Stimulated activated CD8-positive, alpha-beta memory T cell treated with anti-CD3 and anti-CD28 coated beads, Interleukin-4, amount 100 ng/mL, for 48 hours (primary cell): Measurements from ENCODE around the gene AAGAB.
"Not testable (repeated sequence)": the region's sequence is repeated elsewhere in the genome, so short reads cannot be mapped to it uniquely, and the experiment has no call there.

ENCODE experiments used
- DNase-seq: peaks from one replicate; pipeline ENCODE4 v3.0.0-alpha.2; 2020

Gene AAGAB

DNA sequence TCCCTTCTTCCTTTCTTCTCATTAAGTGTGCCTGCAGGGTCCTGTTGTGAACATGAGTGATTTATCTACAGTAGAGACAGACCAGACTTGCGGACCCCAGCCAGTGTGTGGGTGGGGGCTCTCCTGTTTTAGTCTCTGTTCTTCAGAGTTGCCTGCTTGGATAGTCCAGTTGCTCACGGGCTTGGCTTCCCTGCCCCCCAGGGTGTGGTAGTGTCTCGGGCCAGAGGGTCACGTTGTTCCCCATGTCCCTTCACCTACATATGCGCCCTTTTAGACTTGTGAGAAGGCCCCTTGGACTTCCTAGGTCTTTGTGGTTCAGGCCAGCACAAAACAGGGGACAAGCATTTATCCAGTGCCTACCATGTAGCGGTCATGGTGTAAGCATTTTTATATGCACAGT lies 85.8 kb downstream of the AAGAB start:
- DNase-seq: no peak

DNA sequence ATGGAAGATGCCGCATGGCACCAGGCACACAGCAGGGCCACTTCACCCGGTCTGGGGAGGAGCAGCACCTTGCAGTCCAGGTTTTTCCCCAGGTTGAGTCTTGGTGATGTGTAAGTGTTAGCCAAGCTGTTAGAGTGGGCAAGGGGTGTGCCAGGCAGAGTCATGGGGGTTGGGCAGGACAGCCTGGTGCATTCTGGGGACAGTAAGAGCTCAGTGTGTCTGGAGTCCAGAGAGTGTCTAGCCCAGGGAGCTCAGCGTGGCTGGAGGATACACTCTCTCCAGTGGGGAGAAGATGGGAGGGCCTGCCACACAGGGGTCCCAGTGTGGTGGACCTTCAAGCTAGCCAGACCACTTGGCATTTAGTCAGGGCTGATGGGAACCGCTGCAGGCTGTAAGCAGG lies 87.4 kb downstream of the AAGAB start:
- DNase-seq: no peak

DNA sequence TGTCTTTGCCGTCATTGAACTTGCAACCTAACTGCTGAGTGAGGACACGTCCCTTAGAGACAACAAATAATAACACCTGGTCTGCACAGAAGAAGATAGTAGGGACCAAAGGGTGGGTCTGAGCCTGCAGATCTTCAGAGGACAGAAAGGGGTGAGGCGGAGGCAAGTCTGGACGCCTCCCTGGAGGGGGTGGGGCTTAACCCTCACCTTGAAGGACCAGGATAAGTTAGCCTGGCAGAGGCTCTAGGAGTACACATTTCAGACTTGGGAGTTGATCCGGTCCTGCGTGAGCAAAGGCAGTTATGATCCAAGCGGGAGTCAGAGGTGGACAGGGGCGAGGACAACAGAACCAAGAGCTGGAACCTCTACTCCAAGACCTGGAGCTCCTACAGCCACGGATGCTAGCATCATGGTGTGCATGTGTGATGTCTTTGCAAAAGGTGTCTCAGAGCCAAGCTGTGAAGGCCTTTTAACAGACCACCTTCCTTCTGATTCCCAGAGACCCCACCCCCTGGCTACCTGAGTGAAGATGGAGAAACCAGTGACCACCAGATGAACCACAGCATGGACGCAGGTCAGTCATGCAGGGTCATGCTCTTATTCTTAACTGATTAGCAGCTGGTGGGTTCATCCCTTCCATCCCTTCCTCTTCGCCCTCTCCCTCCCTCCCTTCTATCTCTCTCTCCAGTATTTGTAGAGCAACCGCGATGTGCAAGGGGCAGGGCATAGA lies 88.0 kb downstream of the AAGAB start:
- DNase-seq: no peak

DNA sequence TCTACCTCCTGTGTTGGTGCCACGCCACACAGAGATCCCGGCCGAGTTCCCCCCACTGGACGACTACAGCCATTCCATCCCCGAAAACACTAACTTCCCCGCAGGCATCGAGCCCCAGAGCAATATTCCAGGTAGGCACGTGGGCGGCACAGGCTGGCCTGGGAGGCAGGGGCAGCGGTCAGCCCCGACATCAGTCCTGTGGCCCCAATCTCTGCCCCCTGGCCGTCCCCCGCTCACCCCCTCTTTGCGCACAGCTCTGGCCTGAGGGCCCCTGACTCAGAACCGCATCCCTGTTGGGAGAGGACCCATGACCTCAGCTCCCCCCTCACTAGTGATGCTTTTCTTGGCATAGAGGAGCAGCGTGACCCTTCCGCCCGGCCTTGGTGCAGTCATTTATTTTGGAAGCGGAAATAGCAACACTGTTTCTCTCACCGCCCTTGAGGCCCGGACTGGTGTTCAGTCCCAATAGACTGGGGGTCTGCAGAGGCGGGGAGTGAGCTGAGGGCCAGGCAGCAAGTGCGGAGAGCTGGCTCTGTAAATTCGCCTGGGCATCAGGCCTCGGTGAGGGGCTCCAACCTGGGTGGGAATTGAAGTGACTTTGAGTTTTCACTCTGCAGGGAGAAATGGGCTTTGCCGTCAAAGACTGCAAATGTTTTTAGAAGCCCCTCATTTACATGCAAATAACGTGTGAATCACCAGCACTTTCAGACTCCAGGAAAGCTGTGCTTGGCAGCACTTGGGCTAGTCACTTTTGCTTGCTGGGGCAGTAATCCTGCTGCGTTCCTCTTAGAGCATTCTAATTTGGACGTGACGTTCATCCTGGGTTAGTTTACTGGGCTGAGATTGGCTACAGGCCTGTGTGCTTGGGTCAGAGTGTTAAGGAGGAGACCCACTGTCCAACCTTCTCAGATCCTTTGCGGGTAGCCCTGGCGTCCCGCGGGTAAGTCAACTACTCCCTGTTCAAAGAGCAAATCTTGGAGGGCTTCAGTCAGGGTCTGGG lies 88.9 kb downstream of the AAGAB start:
- DNase-seq: no peak

DNA sequence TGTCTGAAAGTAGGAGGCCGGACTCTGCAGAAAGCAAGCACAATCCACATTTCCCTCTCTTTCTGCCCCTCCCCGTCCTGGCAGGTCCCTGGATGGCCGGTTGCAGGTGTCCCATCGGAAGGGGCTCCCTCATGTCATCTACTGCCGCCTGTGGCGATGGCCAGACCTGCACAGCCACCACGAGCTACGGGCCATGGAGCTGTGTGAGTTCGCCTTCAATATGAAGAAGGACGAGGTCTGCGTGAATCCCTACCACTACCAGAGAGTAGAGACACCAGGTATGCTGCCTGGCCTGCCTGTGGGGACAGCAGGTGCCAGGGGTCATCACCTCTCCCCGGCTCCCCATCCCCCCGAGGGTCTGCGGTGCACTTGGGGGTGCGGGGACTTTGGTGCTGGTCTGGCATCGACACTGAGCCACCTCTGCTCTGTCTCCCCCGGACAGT lies 89.6 kb downstream of the AAGAB start:
- DNase-seq: no peak

DNA sequence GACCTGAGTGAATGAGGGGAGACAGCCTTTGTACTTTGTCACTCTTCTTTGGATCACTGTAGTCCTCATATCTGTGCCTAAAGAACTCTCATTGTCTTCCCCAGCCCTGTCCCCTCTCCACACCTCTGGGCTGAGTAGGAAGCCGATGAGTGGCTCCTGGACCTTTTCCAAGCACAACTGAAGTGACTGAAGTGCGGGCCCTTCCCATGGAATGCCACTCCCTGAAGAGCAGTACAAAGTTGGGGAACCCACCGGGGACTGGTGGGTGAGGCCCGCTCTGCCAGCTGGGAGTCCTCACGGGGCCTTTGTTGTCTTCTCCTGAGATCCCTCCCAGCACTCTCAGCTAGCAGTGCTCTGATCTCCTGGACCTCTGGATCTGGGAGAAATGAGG lies 90.1 kb downstream of the AAGAB start:
- no peak for DNase-seq

DNA sequence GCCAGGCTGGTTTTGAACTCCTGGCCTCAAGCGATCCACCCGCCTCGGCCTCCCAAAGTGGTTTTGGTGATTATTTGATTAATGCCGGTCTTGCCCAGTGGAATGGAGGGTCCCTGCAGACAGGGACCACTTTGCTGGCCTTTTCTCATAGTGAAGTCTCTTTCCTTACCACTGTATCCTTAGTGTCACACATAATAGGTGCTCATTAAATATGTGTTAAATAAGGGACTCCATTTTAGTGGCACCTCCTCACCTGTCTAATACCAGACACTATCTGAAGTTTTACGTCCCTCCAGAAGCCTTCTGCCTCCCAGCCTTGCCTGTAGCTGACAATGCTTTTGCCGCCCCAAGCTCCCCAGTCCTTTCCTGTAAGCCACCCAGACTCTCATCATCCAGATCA lies 91.3 kb downstream of the AAGAB start:
- DNase-seq: no peak

DNA sequence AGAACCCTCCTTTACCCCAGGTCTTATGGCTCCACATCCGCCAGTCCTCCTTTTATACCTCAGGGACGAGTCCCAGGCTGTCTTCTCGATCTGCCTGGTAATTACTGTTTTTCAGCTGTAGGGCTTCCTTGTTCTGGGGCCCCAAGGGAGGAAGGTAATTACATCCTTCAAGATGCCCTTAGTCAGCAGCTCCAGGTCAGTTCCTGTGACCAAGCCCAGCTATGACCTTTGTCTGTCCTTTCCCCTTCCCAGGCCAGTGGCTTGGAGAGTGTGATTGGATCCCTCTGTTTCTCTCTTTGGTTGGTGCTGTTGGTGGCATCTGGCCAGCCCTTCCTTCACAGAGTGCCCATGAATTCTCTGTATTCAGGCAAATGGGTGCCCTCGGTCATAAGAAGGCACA lies 92.6 kb downstream of the AAGAB start:
- no peak for DNase-seq

DNA sequence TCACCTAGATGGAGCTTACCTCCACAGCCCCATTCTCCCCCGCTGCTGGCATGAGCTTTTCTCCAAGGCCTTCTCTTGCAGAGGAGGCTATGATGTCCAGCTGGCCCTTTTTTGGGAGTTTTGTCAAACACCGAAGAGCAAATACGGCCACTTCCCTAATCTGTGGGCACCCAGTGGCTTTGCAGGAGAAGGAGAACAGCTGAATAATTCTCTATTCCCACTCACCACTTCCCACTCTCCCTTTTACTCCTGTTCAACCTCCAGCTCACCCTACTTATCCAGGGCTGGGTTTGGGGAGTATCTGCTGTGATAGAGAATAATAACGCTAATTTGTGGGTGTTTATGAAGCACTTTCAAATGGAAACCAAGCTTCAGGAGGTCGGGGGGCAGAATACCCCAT lies 93.0 kb downstream of the AAGAB start:
- no peak for DNase-seq

DNA sequence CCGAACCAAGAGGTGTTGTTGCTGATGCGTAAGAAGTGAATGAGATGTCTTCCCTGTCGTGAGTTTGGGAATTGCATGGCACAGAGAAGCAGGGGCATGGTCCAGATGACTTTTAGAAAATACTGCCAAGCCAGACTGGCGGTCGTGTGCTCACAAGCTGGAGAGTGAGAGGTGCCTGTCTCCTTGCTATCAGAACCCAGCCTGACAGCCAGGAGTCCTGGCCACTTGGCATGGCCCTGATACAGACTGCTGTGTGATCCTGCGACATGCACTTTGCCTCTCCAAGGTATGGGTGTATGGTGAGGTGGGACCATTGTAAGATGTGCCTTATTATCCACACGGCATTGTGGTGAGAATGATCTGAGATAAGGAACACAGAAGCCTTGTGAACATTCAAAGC lies 96.1 kb downstream of the AAGAB start:
- DNase-seq: no peak

DNA sequence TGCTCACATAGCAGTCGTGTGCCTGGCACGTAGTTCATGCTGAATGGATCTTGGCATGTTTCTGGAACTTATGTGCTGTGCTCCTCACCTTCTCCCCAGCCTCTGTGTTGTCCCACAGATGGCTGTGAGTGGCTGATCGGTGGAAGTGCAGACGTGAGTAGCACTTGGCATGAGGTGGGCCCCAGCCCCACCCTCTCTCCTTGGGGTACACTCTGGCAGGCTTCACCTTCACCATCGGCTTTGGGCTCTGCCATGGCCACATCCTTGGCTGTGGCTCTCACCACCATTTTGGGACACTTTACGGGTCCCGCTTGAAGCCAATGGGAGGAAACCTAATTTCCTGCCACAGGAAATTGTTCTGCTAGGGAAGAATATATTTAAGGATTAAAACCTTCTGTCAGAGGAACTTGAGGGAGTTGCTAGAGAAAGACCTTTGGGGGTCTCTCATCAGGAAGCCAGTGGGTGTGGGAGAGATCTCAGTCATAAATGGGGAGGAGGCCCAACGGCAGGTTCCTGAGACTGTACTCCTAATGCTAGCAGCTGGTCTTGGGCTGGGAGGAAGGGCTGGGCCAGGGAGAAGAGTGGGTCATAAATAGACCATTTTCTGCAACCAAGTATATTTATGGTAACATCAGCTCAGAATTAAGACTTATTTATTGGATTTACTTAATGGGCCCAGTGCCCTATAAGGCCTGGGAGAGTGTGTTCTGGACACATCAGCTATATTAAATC lies 96.8 kb downstream of the AAGAB start:
- no peak for DNase-seq

DNA sequence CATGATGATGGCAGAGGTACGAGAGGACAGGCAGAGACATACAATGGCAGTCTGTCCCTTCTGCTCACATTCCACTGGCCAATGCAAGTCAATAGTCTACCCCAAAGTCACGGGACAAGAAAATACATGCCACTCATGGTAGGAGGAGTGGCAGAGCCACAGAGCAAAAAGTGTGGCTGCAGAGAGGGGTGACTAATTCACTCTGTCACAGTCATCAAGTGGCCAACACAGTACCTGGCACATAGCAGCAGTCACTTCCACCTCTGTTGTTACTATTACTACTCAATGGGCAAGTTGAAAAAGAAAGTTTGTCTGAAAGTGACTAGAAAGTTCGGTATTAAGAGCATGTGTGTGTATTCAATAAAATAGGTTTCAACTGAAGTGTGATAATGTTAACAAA lies 97.6 kb downstream of the AAGAB start:
- DNase-seq: no peak

DNA sequence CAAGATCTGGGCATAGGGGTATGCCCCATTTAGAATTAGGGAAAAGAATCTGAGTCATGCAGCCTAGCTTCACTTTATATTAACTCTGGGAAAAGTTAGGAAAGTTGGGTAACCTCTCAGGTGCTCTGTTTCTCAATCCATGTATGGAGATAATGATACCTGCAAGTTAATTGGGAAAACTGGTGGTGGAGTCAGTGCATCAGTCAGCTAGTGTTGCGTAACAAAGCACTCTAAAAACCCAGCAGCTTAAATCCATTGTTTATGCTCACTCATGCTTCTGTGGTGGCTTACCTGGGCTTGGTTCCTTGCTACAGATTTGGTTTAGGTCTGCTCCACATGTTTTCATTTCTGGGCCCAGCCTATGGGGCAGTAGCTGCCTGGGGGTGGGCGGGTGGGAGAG lies 98.0 kb downstream of the AAGAB start:
- no peak for DNase-seq

DNA sequence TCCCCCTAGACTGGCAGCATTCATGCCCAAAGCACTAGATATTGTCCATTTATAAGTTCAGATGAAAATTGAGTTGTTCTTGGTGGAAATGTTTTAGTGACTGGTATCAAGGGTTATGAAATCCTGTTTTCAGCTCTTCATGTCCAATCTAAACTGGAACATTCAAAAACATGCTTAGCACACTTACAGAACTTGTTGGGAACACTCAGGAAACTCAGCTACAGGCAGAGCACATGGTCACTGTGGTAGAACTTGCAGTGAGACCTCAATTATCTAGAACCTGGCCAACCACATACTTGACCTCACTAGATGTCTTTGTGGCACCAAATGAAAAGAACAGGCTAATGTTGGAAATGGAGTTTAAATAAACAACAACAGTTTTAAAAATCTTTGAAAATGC lies 100.2 kb downstream of the AAGAB start:
- no peak for DNase-seq

DNA sequence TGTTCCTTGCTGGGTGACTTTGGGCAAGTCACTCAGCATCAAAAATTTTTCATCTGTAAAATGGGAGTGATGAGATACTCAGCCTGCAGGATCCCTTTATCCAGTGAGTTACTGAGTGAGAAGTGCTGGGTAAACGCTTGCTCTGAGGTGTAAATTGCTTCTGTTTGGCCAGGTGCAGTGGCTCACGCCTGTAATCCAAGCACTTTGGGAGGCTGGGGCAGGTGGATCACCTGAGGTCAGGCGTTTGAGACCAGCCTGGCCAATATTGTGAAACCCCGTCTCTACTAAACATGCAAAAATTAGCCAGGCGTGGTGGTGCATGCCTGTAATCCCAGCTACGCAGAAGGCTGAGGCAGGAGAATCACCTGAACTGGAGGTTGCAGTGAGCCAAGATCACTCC lies 101.4 kb downstream of the AAGAB start:
- DNase-seq: not testable (repeated sequence)

DNA sequence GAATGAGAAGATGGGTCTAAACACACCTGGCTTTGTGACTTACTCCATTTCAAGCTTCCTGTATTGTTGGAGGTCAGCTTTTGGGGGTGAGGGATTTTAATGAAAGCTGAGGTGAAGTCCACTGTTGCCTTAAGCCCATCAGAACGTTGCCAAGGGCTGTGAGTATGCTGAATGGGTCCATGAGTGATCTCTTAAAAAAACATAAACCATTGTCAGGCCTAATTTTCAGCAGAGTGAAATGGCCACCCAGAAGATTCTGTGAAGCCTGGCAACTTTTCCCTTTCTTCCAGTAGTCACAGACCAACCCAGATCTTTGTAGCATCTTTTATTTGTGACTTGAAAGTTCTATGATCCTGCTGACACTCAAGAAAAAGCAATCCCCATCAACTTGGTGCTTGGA lies 102.0 kb downstream of the AAGAB start:
- DNase-seq: no peak
